ENCODE results near the gene GNB1L. TPM values are rescaled to one million over a fixed set of nuclear protein-coding genes. Genes with fewer than 3 reads are reported as not detected.

The GNB1L gene
- polyA plus RNA-seq, 3 donors from 2014 or later = 19.1 to 30.6 (median 20.3) TPM

DNA sequence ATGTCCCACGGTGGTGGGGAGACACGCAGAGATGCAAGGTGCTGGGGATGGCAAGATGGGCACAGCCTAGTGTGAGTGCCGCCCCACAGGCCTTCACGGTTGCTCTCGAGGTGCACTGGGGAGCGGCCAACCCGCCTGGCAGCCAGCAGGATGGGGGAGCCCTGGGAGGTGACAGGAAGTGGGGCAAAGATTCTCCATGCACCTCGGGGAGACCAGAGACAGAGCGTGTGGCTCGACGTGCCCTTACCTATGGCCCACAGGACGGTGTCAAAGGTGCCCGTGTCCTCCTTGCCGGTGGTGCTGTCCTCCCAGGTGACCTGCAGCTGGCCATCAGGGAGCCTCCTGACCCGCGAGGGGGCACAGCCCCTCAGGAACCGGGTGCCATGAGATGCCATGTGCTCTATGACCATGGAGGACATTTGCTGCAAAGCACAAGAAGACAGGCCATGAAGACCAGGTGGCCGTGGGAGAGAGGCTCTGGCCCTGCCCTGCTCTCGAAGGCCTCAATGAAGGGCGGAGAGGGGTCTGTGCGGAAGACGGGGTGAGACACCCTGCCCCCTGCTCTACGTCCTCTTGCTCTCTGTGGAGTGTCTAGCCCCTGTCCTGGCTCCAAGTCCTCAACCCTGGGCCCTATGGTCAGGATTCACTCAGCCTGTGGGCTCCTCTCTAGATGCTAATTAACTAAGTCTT, 40.6 kb upstream of the GNB1L start:
- DNase-seq = no peak
- Mint-ChIP-seq H3K27me3 (ENCODE audit: low read depth in 3 of 3) (peaks cover 0 to 2% (median 0%) of the 10 kb centered on the region in 3 donors), H3K4me1 (peaks cover 11 to 17% of the 10 kb centered on the region in 2 donors), H3K9me3 (no peaks in the 10 kb centered on the region), H3K27ac (no peak overlapping the region), H3K4me3 (no peak overlapping the region), H3K36me3 (peaks cover 7 to 8% (median 8%) of the 10 kb centered on the region in 3 donors)

DNA sequence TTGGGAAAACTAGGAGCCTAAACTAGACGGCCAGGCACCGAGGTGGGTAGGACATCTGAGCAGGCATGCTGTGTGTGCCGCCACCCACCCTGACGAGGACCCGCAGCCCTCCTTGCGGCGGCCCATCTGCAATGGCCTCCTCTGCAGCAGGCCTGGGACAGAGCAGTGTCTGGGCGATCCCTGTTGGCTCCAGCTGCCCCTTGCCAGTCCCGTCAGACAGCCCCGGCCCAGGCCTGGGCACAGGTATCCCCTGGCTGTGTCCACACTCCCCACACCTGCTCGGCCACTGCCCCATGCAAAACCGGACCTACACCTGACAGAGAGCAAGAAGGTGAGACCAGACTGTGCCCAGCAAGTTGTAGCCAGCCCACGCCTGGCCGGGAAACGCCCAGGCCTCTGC, 38.7 kb upstream of the GNB1L start:
- Mint-ChIP-seq H3K9me3 (no peaks in the 10 kb centered on the region), H3K36me3 (peaks cover 7 to 8% (median 8%) of the 10 kb centered on the region in 3 donors), H3K27me3 (ENCODE audit: low read depth in 3 of 3) (peaks cover 0 to 2% (median 0%) of the 10 kb centered on the region in 3 donors), H3K4me1 (peaks cover 11 to 18% of the 10 kb centered on the region in 2 donors), H3K4me3 (no peak overlapping the region), H3K27ac (no peak overlapping the region)
- DNase-seq = no peak

DNA sequence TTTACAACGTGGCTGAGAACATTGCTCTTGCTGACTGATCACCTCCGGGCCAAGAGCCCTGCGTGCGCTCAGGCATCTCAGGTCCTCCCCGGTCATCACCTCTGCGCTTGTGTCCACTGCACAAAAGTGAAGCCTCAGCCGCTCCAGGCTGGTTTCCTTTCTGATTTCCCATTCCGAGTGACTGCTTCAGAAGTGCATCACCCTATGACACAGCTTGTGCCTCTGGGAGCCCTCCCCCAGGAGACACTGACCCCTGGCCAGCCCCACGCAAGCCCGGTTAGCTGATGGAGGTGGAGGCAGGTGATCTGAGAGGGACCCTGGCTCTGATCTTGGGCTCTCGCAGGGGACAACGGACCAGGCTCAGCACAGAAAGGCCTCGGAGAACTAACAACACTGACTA, 38.3 kb upstream of the GNB1L start:
- H3K27me3 Mint-ChIP-seq (ENCODE audit: low read depth in 3 of 3) = peaks cover 0 to 2% (median 0%) of the 10 kb centered on the region in 3 donors
- peaks cover 11 to 18% of the 10 kb centered on the region in 2 donors for H3K4me1 Mint-ChIP-seq
- H3K4me3 Mint-ChIP-seq = peak overlapping the region in 1 of 5 donors; percentile 27
- no peaks in the 10 kb centered on the region for H3K9me3 Mint-ChIP-seq
- no peak for DNase-seq
- H3K36me3 Mint-ChIP-seq = peaks cover 7 to 8% (median 8%) of the 10 kb centered on the region in 3 donors
- no peak overlapping the region for H3K27ac Mint-ChIP-seq

DNA sequence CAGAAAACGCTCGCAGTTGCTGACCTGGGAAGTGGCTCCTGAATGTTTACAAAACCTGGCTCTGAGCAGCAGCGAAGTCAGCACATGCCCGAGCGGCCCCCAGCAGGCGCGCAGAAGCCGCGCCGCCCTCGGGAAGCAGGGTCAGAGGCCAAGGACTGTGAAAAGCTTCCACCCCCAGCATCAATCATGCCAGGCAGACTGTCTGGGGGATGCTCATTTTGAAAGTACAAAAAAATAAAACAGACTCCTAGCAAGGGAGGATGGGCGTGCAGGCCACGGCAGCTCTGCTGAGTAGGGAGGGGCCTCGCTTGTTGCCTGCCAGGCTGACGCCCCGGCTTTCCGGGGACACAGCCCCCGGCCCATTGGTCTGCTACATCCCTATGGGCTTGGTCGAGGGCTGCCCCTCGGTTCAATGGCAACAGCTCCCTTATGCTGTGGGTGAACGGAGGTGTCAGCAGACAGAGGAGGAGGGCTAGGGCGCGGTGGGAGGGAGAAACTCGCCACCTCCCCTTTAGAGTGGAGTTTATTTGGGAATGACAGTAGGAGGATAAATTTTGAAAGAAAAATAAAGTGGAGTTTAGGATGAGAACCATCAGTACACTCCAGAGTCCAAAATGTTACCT, 37.7 kb upstream of the GNB1L start:
- Mint-ChIP-seq H3K36me3 (peaks cover 7 to 8% (median 8%) of the 10 kb centered on the region in 3 donors), H3K27me3 (ENCODE audit: low read depth in 3 of 3) (peaks cover 0 to 2% (median 0%) of the 10 kb centered on the region in 3 donors), H3K27ac (peak overlapping the region in 3 of 6 donors; percentile 17 to 74 (median 49)), H3K9me3 (no peaks in the 10 kb centered on the region), H3K4me1 (peaks cover 11 to 18% of the 10 kb centered on the region in 2 donors), H3K4me3 (peak overlapping the region; percentile 47 to 85 (median 74))
- DNase-seq = no peak

DNA sequence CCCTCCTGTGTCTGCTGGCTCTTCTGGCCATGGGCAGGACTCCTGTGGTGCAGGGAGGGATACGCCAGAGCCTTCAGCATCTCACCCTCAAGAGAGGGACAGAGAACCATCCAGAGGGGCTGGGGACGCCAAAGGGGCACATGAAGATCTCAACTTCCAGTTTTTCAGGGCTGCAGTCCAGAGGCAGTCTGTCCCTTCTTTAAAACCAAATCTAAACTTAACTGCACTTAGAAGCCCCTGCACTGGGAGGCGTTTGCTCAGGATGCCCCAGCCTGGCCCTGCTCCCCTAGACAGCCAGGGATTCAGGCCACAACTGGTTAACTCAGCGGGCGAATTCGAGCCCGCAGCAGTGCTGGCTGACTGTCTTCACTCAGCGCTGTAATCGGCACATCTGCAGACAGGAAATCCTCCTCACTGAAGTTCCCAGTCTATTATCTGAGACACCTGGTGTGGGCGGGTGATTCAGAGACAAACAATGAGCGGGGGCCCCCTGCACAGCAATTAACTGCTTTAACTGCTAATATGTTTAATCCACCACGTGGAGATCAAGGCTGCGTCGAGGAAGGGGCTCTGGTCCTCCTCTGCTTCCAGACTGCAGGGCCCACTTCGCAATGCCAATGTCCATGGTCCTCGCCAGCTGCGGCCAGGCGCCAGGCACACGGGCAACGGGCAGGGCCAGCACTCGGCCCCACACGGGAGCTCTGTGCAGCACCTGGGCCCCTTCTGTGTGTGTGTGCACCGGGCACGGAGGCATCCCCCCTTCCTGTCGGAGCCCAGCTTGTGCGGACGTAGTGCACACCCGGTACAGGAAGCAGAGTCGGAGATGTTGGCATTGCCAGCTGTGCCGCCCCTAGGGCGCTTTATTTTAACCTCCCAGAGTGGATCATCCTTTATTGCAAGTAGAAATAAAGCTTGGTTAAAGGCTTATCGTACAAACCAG, 36.9 kb upstream of the GNB1L start:
- Mint-ChIP-seq H3K9me3 (no peaks in the 10 kb centered on the region), H3K36me3 (peaks cover 7 to 8% (median 8%) of the 10 kb centered on the region in 3 donors), H3K4me3 (peak overlapping the region; percentile 63 to 85 (median 74)), H3K27ac (peak overlapping the region in 4 of 6 donors; percentile 35 to 74 (median 60)), H3K27me3 (ENCODE audit: low read depth in 3 of 3) (peaks cover 0 to 2% (median 0%) of the 10 kb centered on the region in 3 donors), H3K4me1 (peaks cover 11 to 18% of the 10 kb centered on the region in 2 donors)
- DNase-seq = peak; percentile 3 to 26 (median 14)

DNA sequence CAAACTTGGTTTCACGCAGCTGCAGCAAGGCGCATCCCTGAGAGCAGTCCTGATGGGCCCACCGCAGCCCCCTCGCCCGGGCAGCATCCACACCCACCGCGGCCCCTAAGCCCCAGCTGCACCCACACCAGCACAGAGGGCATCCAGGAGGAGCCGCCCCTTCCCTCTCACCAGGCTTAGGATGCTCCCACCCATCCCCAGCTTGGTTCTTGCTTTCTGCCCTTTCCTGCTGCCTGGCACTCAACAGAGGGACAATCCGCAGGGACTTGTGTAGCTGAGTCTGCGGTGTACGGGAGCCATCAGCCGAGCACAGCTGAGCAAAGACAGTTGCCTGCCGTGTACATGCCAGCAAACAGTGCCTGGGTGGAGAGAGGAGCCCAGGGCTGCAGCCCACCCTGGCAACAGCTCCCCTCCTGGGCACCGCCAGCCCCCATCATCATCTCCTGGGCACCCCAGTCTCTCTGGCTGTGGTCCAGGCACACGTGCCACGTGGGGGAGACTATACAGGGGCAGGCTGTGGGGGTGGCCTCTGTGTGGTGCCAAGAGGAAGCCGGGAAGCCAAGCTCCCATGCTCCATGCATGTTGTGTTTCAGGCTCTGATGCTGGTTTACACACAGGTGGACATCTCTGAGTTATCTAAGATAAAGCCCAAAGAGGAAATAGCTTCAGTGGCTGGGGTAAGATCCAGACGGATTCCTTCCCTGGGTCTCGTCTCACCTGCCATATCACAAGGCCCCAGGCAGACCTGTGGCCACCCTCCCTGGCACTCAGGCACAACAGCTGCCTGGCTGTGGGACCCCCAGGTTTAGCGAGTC, 36.0 kb upstream of the GNB1L start:
- Mint-ChIP-seq H3K4me1 (peaks cover 11 to 18% of the 10 kb centered on the region in 2 donors), H3K4me3 (peak overlapping the region in 3 of 5 donors; percentile 21 to 33 (median 27)), H3K27me3 (ENCODE audit: low read depth in 3 of 3) (peaks cover 0 to 2% (median 0%) of the 10 kb centered on the region in 3 donors), H3K9me3 (no peaks in the 10 kb centered on the region), H3K27ac (no peak overlapping the region), H3K36me3 (peaks cover 7 to 8% (median 8%) of the 10 kb centered on the region in 3 donors)
- DNase-seq = no peak

DNA sequence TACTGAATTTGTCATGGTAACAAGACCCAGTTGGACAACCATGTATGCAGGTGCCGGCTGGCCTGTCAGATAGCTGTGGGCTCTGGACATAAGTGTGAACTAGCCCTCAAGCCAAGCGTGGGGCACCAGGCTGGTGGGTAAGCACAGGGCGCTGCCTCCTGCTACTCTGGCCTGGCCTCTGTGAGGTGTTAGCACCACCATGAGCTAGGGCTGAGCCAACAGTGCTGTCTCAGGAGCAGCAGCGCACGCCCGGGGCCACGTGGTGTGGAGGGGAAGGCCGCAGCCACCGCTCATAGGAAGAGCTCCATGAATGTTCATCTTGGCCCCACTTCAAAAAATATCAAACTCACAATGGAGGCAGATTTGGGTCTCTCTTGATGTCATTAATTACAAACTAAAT, 35.3 kb upstream of the GNB1L start:
- DNase-seq = no peak
- no peaks in the 10 kb centered on the region for H3K9me3 Mint-ChIP-seq
- H3K27me3 Mint-ChIP-seq (ENCODE audit: low read depth in 3 of 3) = peaks cover 0 to 2% (median 0%) of the 10 kb centered on the region in 3 donors
- peaks cover 7 to 8% (median 8%) of the 10 kb centered on the region in 3 donors for H3K36me3 Mint-ChIP-seq
- peaks cover 11 to 18% of the 10 kb centered on the region in 2 donors for H3K4me1 Mint-ChIP-seq
- peak overlapping the region in 1 of 6 donors; percentile 17 for H3K27ac Mint-ChIP-seq
- H3K4me3 Mint-ChIP-seq = no peak overlapping the region

DNA sequence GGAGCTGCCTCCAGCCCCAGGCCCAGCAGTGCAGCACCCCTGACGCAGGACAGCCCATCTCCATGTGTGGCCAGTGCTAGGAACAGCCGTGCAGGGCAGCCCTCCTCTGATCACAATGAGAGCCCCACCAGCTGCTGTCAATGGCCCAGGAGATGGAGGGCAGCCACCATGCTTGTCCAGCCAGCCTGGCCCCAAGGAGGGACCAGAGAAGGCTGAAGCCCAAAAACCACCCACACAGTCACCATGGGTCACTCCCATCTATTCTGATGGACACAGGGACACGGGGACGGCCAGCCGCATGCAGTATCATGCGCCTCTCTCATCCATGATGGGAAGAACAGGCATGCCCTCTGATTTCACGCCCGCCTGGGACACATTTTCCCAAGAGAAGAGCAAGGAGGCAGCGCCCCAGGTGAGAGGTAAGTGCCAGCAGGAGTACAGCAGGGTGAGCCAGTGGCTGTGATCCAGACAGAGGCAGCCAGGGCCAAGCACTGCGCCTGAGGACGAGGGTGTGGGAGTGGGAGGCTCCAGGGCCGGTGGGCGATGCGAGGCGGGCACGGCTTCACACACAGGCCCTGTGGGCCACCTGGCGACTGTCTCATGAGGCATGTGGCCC, 33.6 kb upstream of the GNB1L start:
- no peak overlapping the region for H3K4me3 Mint-ChIP-seq
- no peak overlapping the region for H3K27ac Mint-ChIP-seq
- peaks cover 11 to 18% of the 10 kb centered on the region in 2 donors for H3K4me1 Mint-ChIP-seq
- H3K36me3 Mint-ChIP-seq = no peaks in the 10 kb centered on the region
- H3K27me3 Mint-ChIP-seq (ENCODE audit: low read depth in 3 of 3) = peaks cover 0 to 1% (median 0%) of the 10 kb centered on the region in 3 donors
- no peak for DNase-seq
- no peaks in the 10 kb centered on the region for H3K9me3 Mint-ChIP-seq

DNA sequence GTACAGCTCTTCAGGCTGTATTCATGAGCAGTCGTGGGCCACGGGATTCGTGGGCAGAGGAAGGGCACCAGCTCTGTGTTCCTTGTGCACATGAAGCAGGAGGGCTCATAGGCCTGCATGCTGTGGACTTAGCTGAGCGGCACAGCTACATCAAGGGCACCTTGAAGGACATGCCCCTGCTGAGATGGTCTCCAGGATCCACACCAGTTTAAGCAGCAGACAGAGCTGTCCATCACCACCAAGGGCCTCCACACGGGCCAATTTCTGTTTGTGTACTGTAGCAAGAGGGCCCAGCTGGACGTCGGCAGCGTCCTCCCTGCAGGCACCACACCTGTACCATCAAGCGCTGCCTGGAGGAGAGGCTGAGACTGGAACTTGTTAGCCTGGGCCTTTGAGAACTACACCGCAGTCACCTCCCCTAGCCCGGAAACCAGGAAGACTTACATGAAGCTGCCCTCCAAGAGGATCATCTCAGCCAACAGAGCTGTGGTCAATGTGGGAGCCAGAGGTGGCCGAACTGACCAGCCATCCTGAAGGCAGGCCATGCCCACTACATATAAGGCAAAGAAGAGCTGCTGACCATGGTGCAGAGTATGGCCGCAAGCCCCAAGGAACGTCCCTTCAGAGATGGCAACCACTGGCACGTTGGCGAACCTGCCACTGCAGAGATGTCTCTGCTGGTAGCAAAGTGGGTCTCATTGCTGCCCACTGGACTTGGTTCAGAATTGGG, 32.7 kb upstream of the GNB1L start:
- Mint-ChIP-seq H3K4me1 (peaks cover 11 to 15% of the 10 kb centered on the region in 2 donors), H3K27ac (peak overlapping the region in 1 of 6 donors; percentile 22), H3K36me3 (no peaks in the 10 kb centered on the region), H3K27me3 (ENCODE audit: low read depth in 3 of 3) (no peaks in the 10 kb centered on the region), H3K9me3 (no peaks in the 10 kb centered on the region), H3K4me3 (no peak overlapping the region)
- DNase-seq = no peak

DNA sequence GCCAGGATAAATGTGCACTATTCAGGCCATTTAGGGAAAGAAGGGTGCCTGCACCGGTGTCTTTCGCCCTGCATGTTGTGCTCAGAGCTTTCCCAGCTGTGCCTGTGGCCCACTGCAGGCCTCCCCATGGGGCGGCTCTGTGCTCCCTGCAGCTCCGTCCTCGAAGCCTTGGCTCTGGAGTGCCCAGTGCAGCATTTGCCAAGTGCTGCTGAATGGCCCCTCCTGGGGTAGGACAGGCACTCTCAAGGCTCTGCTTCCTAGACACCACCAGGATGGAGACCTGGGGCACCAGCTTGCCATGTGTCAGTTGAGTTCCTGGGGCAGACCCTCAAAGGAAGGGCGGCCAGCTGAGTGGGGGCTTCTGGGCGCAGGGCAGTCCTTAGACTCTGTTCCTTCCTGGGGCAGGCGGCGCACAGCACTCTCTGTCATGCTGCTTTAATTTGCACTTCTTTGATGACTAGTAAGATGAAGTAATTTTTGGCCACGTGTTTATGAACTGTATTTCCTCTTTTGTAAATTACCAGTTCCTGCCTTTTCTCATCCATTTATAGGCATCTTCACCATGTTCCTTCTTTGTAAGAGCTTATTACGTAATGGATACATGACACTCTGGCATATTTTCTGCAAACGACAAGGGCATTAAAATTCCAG, 32.1 kb upstream of the GNB1L start:
- no peak for DNase-seq
- H3K27ac Mint-ChIP-seq = peak overlapping the region in 1 of 6 donors; percentile 22
- peaks cover 6 to 8% of the 10 kb centered on the region in 2 donors for H3K4me1 Mint-ChIP-seq
- H3K9me3 Mint-ChIP-seq = no peaks in the 10 kb centered on the region
- no peaks in the 10 kb centered on the region for H3K27me3 Mint-ChIP-seq (ENCODE audit: low read depth in 3 of 3)
- H3K36me3 Mint-ChIP-seq = no peaks in the 10 kb centered on the region
- H3K4me3 Mint-ChIP-seq = no peak overlapping the region

DNA sequence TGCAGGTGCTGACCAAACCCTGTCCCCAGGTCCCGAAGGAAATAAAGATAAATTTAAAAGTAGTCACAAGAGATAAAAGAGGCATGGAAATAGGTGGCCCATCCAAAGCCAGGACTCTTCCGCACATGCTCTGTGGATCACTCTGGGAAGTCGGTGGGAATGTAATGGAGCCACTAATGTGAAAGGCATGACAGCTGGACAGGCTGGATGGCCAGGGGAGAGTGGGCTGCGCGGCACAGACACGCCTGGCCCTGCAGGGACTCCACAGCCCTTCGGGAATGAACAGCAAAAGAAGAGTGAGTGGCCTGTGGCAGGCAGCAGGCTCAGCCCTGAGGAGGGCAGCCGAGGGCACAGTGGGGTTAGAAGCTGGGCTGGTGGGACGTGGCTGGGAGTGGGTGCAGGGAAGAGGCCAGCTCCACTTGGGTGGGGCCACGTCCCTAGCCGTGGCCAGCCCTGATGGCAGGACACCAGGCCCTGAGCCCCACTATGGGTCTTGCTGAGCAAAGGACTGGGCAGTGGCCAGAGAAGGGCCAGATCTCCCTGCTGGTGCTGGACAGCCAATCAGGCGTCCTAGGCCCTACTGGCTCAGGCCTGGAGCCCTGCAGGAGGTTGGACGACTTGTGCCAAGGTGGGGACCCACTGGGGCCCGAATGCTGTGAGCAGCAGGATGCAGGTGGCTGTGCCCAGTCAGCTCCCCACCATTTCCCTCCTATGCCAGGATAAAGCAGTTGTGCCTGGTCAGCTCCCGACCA, 31.3 kb upstream of the GNB1L start:
- Mint-ChIP-seq H3K36me3 (no peaks in the 10 kb centered on the region), H3K4me1 (peaks cover 0 to 1% of the 10 kb centered on the region in 2 donors)

More for the DNA sequence above, 31.3 kb upstream of the GNB1L start:
- H3K27me3 Mint-ChIP-seq (ENCODE audit: low read depth in 3 of 3) = no peaks in the 10 kb centered on the region
- H3K9me3 Mint-ChIP-seq = no peaks in the 10 kb centered on the region
- H3K4me3 Mint-ChIP-seq = no peak overlapping the region
- no peak for DNase-seq
- no peak overlapping the region for H3K27ac Mint-ChIP-seq

All from immature natural killer cell (primary cell).